Liver (tissue), 3 donors: ENCODE data around the gene KHK.

ENCODE experiments used
- EGR1 ChIP-seq, 2 donors: IDR thresholded peaks; 2 replicates each; pipeline ENCODE4 v1.6.1; 2016 to 2018; ENCODE audit warnings: antibody characterized with exemption in 2 of 2, low read depth in 2 of 2
- GABPA ChIP-seq, 2 donors: IDR thresholded peaks in 1 of 2; conservative IDR thresholded peaks in 1 of 2; 2 replicates each; pipeline ENCODE4 v1.6.1; 2016; ENCODE audit warnings: antibody characterized with exemption in 2 of 2, mild to moderate bottlenecking in 1 of 2, moderate library complexity in 1 of 2
- HNF4A ChIP-seq, 2 donors: conservative IDR thresholded peaks; 2 replicates each; pipeline ENCODE4 v1.6.1; 2016; ENCODE audit warnings: antibody characterized with exemption in 2 of 2, mild to moderate bottlenecking in 2 of 2
- JUND ChIP-seq, 2 donors: IDR thresholded peaks; 2 replicates each; pipeline ENCODE4 v1.6.1; 2016; ENCODE audit warnings: antibody characterized with exemption in 2 of 2
- NR2F2 ChIP-seq: IDR thresholded peaks from 2 replicates; pipeline ENCODE4 v1.6.1; 2016; ENCODE audit warnings: antibody characterized with exemption
- RAD21 ChIP-seq, 2 donors: IDR thresholded peaks; 2 replicates each; pipeline ENCODE4 v1.6.1; 2016; ENCODE audit warnings: antibody characterized with exemption in 2 of 2, mild to moderate bottlenecking in 2 of 2
- REST ChIP-seq: IDR thresholded peaks from 2 replicates; pipeline ENCODE4 v1.6.1; 2016; ENCODE audit warnings: antibody characterized with exemption, mild to moderate bottlenecking
- RXRA ChIP-seq, 2 donors: IDR thresholded peaks; 2 replicates each; pipeline ENCODE4 v1.6.1; 2017 to 2018; ENCODE audit warnings: antibody characterized with exemption in 2 of 2, mild to moderate bottlenecking in 1 of 2
- TAF1 ChIP-seq: conservative IDR thresholded peaks from 2 replicates; pipeline ENCODE4 v1.6.1; 2016; ENCODE audit warnings: antibody characterized with exemption, mild to moderate bottlenecking
- YY1 ChIP-seq: IDR thresholded peaks from 2 replicates; pipeline ENCODE4 v1.6.1; 2016; ENCODE audit warnings: antibody characterized with exemption, mild to moderate bottlenecking
- TF ChIP-seq, protein P1 (sequence below): fragments of 150-350 bp; IDR thresholded peaks from 2 replicates; pipeline ENCODE4 v1.5.1; 2017; ENCODE audit warnings: improper control_type of control experiment, low read depth, low read length; ENCODE audit not compliant: missing input control
- TF ChIP-seq, protein P2 (sequence below): IDR thresholded peaks from 2 replicates; pipeline ENCODE4 v1.6.1; 2016; ENCODE audit warnings: antibody characterized with exemption
- TF ChIP-seq, protein P3 (sequence below): IDR thresholded peaks from 2 replicates; pipeline ENCODE4 v1.6.1; 2016; ENCODE audit warnings: antibody characterized with exemption
- TF ChIP-seq, protein P4 (sequence below): IDR thresholded peaks from 2 replicates; pipeline ENCODE4 v1.6.1; 2016; ENCODE audit warnings: antibody characterized with exemption
- donor health status: healthy.
- donor health status: healthy.

DNA sequence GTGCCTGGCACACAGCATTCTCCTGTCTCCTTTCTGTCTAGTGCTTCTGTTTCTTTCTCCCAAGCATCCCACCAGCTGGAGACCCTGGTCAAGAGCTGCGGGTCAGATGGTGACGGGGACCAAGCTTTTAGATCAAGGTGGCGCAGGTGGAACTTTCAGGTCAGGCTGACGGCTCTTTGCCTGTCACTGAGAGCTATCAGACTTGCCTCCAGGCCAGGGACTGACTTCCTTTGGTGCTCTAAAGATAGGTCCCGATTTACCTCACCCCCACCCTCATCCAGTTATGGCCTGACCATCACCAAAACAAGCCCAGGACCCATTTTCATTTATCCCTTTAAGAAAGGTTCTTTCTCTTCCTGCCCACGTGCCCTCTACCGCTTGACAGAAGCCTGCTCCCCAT is 9.3 kb upstream of the KHK start:
- TF ChIP-seq EGR1 (IDR thresholded peaks at IDR 0.05; ENCODE audit: low read depth in 2 of 2) (no peak), YY1 (no peak), TAF1 (no peak), RXRA (IDR thresholded peaks at IDR 0.05) (no peak), RAD21 (IDR thresholded peaks at IDR 0.05) (no peak), JUND (IDR thresholded peaks at IDR 0.05) (no peak), REST (no peak), NR2F2 (no peak), GABPA (IDR thresholded peaks at IDR 0.05 in 1 of 2, conservative IDR thresholded peaks at IDR 0.05 in 1 of 2) (no peak), HNF4A (conservative IDR thresholded peaks at IDR 0.05) (no peak)
- TF ChIP-seq, protein P1, sequence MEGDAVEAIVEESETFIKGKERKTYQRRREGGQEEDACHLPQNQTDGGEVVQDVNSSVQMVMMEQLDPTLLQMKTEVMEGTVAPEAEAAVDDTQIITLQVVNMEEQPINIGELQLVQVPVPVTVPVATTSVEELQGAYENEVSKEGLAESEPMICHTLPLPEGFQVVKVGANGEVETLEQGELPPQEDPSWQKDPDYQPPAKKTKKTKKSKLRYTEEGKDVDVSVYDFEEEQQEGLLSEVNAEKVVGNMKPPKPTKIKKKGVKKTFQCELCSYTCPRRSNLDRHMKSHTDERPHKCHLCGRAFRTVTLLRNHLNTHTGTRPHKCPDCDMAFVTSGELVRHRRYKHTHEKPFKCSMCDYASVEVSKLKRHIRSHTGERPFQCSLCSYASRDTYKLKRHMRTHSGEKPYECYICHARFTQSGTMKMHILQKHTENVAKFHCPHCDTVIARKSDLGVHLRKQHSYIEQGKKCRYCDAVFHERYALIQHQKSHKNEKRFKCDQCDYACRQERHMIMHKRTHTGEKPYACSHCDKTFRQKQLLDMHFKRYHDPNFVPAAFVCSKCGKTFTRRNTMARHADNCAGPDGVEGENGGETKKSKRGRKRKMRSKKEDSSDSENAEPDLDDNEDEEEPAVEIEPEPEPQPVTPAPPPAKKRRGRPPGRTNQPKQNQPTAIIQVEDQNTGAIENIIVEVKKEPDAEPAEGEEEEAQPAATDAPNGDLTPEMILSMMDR = no peak
- TF ChIP-seq, protein P2, sequence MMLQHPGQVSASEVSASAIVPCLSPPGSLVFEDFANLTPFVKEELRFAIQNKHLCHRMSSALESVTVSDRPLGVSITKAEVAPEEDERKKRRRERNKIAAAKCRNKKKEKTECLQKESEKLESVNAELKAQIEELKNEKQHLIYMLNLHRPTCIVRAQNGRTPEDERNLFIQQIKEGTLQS = no peak
- TF ChIP-seq, protein P3, sequence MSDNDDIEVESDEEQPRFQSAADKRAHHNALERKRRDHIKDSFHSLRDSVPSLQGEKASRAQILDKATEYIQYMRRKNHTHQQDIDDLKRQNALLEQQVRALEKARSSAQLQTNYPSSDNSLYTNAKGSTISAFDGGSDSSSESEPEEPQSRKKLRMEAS = no peak
- TF ChIP-seq, protein P4, sequence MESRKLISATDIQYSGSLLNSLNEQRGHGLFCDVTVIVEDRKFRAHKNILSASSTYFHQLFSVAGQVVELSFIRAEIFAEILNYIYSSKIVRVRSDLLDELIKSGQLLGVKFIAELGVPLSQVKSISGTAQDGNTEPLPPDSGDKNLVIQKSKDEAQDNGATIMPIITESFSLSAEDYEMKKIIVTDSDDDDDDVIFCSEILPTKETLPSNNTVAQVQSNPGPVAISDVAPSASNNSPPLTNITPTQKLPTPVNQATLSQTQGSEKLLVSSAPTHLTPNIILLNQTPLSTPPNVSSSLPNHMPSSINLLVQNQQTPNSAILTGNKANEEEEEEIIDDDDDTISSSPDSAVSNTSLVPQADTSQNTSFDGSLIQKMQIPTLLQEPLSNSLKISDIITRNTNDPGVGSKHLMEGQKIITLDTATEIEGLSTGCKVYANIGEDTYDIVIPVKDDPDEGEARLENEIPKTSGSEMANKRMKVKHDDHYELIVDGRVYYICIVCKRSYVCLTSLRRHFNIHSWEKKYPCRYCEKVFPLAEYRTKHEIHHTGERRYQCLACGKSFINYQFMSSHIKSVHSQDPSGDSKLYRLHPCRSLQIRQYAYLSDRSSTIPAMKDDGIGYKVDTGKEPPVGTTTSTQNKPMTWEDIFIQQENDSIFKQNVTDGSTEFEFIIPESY = no peak
